ENCODE data around the gene XAB2. TPM values are rescaled to one million over a fixed set of nuclear protein-coding genes. Genes with fewer than 3 reads are reported as not detected.

Gene XAB2
- total RNA-seq, 4 donors from 2014 or later, result 10.0 to 41.7 (median 32.2) TPM

GRCh38 chr19:7611541-7612279, 17.6 kb downstream of the XAB2 start:
- no peak for DNase-seq
- H3K36me3 ChIP-seq, result no peaks in the 10 kb centered on the region
- TF ChIP-seq CTCF (IDR thresholded peaks at IDR 0.05), result no peak
- TF ChIP-seq POLR2A (IDR thresholded peaks at IDR 0.05), result no peak
- no peaks in the 10 kb centered on the region for H3K9me3 ChIP-seq
- no peak overlapping the region for H3K4me3 ChIP-seq
- intact Hi-C loops (cut with DNase I; ENCODE audit: low total_unique reads), result no loop called here
- no peak overlapping the region for H3K27ac ChIP-seq
- H3K4me1 ChIP-seq, result no peaks in the 10 kb centered on the region
- no peaks in the 10 kb centered on the region for H3K27me3 ChIP-seq

GRCh38 chr19:7610491-7611240, 18.7 kb downstream of the XAB2 start:
- Histone ChIP-seq H3K36me3 (no peaks in the 10 kb centered on the region), H3K4me1 (no peaks in the 10 kb centered on the region), H3K4me3 (no peak overlapping the region), H3K9me3 (no peaks in the 10 kb centered on the region), H3K27ac (no peak overlapping the region), H3K27me3 (no peaks in the 10 kb centered on the region)
- TF ChIP-seq CTCF (IDR thresholded peaks at IDR 0.05) (no peak), POLR2A (IDR thresholded peaks at IDR 0.05) (no peak)
- no peak for DNase-seq
- intact Hi-C loops (cut with DNase I; ENCODE audit: low total_unique reads), result no loop called here

GRCh38 chr19:7607874-7608560, 21.3 kb downstream of the XAB2 start:
- TF ChIP-seq POLR2A (IDR thresholded peaks at IDR 0.05), result no peak
- TF ChIP-seq CTCF (IDR thresholded peaks at IDR 0.05), result no peak
- no peak for DNase-seq
- intact Hi-C loops (cut with DNase I; ENCODE audit: low total_unique reads), result no loop called here
- H3K36me3 ChIP-seq, result no peaks in the 10 kb centered on the region
- H3K4me1 ChIP-seq, result no peaks in the 10 kb centered on the region
- no peaks in the 10 kb centered on the region for H3K27me3 ChIP-seq
- H3K27ac ChIP-seq, result no peak overlapping the region
- H3K9me3 ChIP-seq, result no peaks in the 10 kb centered on the region
- H3K4me3 ChIP-seq, result no peak overlapping the region

GRCh38 chr19:7607212-7607873, 22.0 kb downstream of the XAB2 start:
- peaks cover 0 to under 1% of the 10 kb centered on the region in 2 donors for H3K27me3 ChIP-seq
- H3K4me1 ChIP-seq, result no peaks in the 10 kb centered on the region
- TF ChIP-seq POLR2A (IDR thresholded peaks at IDR 0.05), result no peak
- TF ChIP-seq CTCF (IDR thresholded peaks at IDR 0.05), result no peak
- H3K36me3 ChIP-seq, result no peaks in the 10 kb centered on the region
- intact Hi-C loops (cut with DNase I; ENCODE audit: low total_unique reads), result no loop called here
- no peaks in the 10 kb centered on the region for H3K9me3 ChIP-seq
- no peak overlapping the region for H3K4me3 ChIP-seq
- DNase-seq, result no peak
- no peak overlapping the region for H3K27ac ChIP-seq

Measured in uterus (tissue), 4 donors.